Measurements from ENCODE around the gene SLC35B4. TPM values are rescaled to one million over a fixed set of nuclear protein-coding genes. Genes with fewer than 3 reads are reported as not detected.
"Not testable (repeated sequence)": the region's sequence is repeated elsewhere in the genome, so short reads cannot be mapped to it uniquely, and the experiment has no call there.

Gene SLC35B4
- total RNA-seq, 1 donor from 2014 or later, result 6.5 TPM

DNA sequence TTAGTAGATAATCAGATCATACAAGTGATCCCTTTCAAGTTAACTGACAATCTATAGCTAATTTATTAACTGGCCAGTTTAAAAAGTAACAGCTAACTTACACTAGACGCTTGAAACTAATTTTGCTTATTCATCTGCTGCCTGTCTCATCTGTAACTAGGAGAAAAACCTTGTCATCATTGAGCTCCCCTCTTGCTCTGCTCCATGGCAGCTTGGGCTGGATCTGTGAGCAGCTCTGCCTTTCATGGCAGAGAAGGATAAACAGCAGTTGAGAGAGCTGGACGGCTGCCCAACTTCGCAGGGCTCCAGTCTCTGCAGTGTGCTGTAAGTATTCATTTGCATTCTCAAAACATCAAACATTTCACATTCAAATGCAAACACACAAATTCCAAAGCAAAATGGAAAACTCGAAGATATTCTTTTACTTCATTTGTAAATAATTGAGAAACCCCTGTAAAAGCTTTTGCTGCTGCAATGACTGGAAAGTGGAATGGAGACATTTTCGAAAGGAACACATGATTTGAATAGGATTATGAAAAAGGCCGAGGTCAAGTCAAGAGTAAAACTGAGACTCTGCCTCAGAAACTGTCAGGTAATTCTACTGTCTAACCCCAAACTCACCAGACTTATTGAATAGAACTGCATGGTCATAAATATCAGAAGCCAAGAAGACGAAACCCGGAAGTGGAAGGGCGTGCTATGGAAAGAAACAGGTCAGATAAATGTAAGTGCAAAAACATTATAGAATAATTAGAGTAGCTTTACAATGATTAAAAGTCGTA lies 17.6 kb downstream of the SLC35B4 start:
- no peak for DNase-seq (ENCODE audit: low spot score)
- intact Hi-C loops (cut with DNase I), result no loop called here

- DNase-seq (ENCODE audit: low spot score), result no peak
- intact Hi-C loops (cut with DNase I), result no loop called here
Observed at GRCh38 chr7:134297489-134297888, 19.2 kb downstream of the SLC35B4 start.

GRCh38 chr7:134295982-134296381 lies 20.7 kb downstream of the SLC35B4 start:
- DNase-seq (ENCODE audit: low spot score); intact Hi-C loops (cut with DNase I): not testable (repeated sequence)

- intact Hi-C loops (cut with DNase I), result no loop called here
- no peak for DNase-seq (ENCODE audit: low spot score)
Observed at GRCh38 chr7:134293002-134293740, 23.6 kb downstream of the SLC35B4 start.

DNA sequence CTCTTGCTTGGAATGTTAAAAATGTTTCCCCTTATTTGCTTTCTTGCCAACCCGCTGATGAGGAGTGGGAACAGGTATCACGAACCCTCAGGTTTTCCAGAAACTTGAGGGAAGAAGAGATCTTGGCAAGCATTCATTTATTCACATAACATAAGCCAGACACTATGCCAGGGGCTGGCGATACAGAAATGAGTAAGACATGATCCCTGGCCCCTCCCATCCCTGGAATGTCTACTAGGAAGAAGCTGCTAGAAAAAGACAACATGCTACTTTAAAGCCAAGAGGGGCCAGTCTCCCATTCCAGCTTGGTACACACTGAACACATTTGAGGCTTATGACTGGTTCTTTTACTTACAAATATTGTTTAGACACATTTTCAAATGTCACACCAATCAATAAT lies 26.4 kb downstream of the SLC35B4 start:
- DNase-seq (ENCODE audit: low spot score), result no peak
- intact Hi-C loops (cut with DNase I), result no loop called here

DNA sequence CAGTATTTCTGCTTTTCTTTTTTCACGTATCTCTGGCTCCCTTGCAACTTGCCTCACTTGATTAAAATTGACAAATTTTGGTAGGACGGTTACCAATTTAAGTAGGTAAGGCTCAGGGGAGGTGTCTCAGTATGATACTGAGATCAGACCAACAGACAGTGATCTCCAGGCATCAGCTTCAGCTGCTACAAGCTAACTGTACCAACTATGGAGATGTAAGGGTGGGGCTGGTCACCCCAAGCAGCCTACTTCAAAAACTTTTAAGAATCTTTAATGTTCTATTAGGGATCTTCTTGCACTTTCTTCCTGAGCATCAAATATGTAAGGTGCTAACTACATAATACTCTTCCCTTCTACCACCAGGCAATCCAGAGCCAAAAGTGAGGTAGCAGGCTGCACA lies 26.9 kb downstream of the SLC35B4 start:
- intact Hi-C loops (cut with DNase I), result no loop called here

DNA sequence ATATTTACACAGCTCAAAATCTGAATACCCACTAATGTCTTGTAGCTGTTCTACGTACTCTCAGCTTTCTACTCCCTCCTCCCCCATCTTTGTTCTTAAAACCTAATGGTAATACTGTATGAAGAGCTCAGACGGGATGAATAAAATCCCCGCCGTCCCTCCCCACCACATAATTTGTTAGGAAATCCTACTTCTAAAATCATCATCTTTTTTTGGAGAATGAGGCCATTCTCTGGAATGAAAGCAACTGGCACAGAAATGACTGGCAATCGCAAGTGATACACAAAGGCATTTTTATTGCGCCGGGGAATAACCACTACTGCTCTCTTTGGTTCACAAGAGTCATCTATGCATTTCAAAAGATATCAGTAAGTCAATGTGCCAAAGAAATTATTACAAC lies 27.3 kb downstream of the SLC35B4 start:
- DNase-seq (ENCODE audit: low spot score), result no peak
- intact Hi-C loops (cut with DNase I), result no loop called here

More for the DNA sequence above, 26.9 kb downstream of the SLC35B4 start:
- no peak for DNase-seq (ENCODE audit: low spot score)

GRCh38 chr7:134287916-134288659 lies 28.6 kb downstream of the SLC35B4 start:
- intact Hi-C loops (cut with DNase I), result no loop called here

GRCh38 chr7:134284952-134285351 lies 31.8 kb downstream of the SLC35B4 start:
- DNase-seq (ENCODE audit: low spot score), result no peak
- intact Hi-C loops (cut with DNase I), result no loop called here

More at GRCh38 chr7:134287916-134288659, 28.6 kb downstream of the SLC35B4 start:
- DNase-seq (ENCODE audit: low spot score), result no peak

DNA sequence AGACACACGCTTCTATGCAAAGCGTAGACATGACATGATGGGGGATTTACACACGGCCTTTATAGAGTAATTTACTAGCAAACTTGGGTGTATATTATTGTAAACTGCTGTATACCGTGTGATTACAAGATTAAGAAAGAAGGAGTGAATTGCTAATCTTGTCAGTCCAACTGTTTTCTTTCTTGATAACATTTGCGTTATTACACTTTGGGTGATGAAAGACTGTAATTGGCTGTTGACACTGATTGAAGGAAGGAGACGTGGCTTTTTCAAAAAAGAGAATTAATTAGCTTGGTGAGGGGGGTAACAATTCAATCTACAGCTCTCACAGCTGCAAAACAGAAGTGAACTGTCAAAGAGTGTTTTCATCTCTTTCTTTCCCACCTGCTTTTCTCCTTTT lies 32.7 kb downstream of the SLC35B4 start:
- intact Hi-C loops (cut with DNase I), result no loop called here
- DNase-seq (ENCODE audit: low spot score), result no peak

- no peak for DNase-seq (ENCODE audit: low spot score)
Observed at GRCh38 chr7:134280508-134280907, 36.2 kb downstream of the SLC35B4 start.

GRCh38 chr7:134279898-134280297 lies 36.8 kb downstream of the SLC35B4 start:
- DNase-seq (ENCODE audit: low spot score), result no peak
- intact Hi-C loops (cut with DNase I), result no loop called here

More at GRCh38 chr7:134280508-134280907, 36.2 kb downstream of the SLC35B4 start:
- intact Hi-C loops (cut with DNase I), result no loop called here

DNA sequence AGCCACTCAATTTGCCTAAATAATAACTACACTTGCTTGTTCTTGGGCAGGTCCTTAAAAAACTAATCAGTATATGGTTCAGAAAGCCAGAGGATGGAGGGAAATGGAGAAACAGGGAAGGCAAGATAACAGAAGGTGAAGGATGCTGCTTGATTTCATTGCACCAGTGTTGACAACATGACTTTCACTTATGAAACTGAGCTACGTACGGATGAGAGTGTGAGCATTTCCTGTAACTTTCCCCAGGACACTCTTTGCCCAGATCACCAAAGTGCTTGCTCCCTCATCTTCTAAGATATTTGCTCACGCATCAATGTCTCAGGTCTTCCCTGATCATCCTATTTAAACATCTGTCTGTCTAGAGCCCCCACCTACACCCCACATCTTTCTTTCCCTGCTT lies 37.4 kb downstream of the SLC35B4 start:
- intact Hi-C loops (cut with DNase I), result no loop called here
- DNase-seq (ENCODE audit: low spot score), result no peak

DNA sequence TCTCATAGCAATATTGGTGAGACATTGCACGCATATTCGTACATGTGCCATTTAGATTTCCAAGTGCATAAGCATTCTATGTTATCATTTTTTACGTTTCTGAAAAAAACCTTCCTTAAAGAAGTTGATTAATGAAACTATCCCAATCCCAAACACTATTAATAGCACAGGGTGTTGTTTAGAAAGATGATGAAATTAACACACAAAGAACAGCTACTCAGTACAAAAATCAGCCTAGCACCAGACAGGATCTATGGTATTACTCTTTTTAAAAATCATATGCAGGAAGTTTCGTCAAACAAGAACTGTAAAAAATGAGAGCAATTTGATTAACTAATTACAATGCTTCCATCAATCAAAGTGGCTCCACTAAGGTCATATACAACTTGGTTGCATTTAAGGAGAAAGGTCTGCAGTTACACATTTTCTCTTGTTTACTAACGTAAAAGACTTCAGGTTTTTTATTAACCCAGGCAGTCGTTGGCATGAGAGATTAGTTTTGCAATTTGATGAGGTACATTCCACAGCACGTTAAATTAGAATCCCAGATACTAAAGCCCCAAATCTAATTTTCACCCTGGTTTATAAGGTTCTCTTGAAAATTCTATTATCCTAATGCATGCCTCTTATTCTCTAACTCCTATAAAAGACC lies 38.1 kb downstream of the SLC35B4 start:
- intact Hi-C loops (cut with DNase I), result no loop called here
- DNase-seq (ENCODE audit: low spot score), result no peak

DNA sequence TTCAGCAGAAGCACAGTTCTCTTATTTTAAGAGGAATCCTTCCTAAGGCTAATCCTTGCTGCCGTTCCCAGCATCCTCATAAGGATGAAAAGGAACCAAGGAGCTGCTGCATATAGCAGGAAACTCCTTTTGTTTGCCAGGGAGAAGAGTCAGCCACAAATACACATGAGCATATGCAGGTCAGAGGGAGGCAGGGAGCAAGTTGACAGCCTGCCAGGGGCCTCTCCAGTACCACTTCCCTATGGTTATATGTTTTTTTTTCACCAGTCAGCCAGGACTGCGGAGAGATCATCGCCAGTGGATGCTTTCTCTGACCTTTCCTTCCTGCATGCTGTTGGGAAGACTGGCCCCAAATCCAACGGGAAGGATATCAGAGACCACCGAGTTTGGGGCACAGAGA lies 39.8 kb downstream of the SLC35B4 start:
- DNase-seq (ENCODE audit: low spot score), result no peak
- intact Hi-C loops (cut with DNase I), result no loop called here

GRCh38 chr7:134262322-134262721 lies 54.4 kb downstream of the SLC35B4 start:
- intact Hi-C loops (cut with DNase I), result no loop called here
- DNase-seq (ENCODE audit: low spot score), result no peak

GRCh38 chr7:134255814-134256213 lies 60.9 kb downstream of the SLC35B4 start:
- intact Hi-C loops (cut with DNase I), result no loop called here
- DNase-seq (ENCODE audit: low spot score), result no peak

DNA sequence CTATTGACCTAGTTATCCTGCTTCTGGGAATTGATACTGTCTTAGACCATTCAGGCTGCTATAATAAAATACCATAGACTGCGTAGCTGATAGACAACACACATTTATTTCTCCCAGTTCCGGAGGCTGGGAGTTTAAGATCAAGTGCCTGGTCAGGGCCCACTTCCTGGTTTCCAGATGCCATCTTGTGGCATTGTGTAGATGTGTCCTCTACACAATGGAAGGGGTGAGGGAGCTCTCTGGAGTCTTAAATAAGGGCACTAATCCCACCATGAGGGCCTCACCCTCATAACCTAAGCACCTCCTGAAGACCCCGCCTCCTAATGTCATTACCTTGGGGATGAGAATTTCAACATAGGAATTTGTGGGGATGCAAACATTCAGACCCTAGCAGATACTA lies 62.4 kb downstream of the SLC35B4 start:
- DNase-seq (ENCODE audit: low spot score), result no peak
- intact Hi-C loops (cut with DNase I), result no loop called here

GRCh38 chr7:134248196-134248595 lies 68.5 kb downstream of the SLC35B4 start:
- intact Hi-C loops (cut with DNase I), result no loop called here
- DNase-seq (ENCODE audit: low spot score), result no peak

- intact Hi-C loops (cut with DNase I), result no loop called here
Observed at GRCh38 chr7:134246761-134247160, 70.0 kb downstream of the SLC35B4 start.

More at GRCh38 chr7:134246761-134247160, 70.0 kb downstream of the SLC35B4 start:
- DNase-seq (ENCODE audit: low spot score), result no peak
